Fibroblast of lung (primary cell): ENCODE data around the gene PRPH. TPM values are rescaled to one million over a fixed set of nuclear protein-coding genes. Genes with fewer than 3 reads are reported as not detected.
"Not testable (repeated sequence)": the region's sequence is repeated elsewhere in the genome, so short reads cannot be mapped to it uniquely, and the experiment has no call there.

ENCODE experiments used
- DNase-seq, 2 donors: peaks; one replicate each; pipeline versions ENCODE4 v3.0.0 to v3.0.0-alpha.2; 2010; ENCODE audit warnings: low read depth in 2 of 2
- H2AFZ ChIP-seq: 2 replicates; pipeline ENCODE4 v1.5.1; 2012; ENCODE audit warnings: low read length, control low read depth, inconsistent platforms
- H3K27ac ChIP-seq: 2 replicates; pipeline ENCODE4 v1.5.1; 2011; ENCODE audit warnings: low read length, control low read depth; ENCODE audit not compliant: insufficient read depth
- H3K27me3 ChIP-seq: 2 replicates; pipeline ENCODE4 v1.5.1; 2011; ENCODE audit warnings: mild to moderate bottlenecking, low read length; ENCODE audit not compliant: control insufficient read depth, insufficient read depth
- H3K36me3 ChIP-seq: 2 replicates; pipeline ENCODE4 v1.5.1; 2011; ENCODE audit warnings: low read length; ENCODE audit not compliant: control insufficient read depth, insufficient read depth
- H3K4me1 ChIP-seq: 2 replicates; pipeline ENCODE4 v1.5.1; 2011; ENCODE audit warnings: low read length; ENCODE audit not compliant: control insufficient read depth, insufficient read depth; ENCODE audit errors: extremely low read depth
- H3K4me2 ChIP-seq: 2 replicates; pipeline ENCODE4 v1.5.1; 2011; ENCODE audit warnings: low read length, control low read depth; ENCODE audit not compliant: insufficient read depth; ENCODE audit errors: extremely low read depth
- H3K4me3 ChIP-seq, 4 experiments: fragments of 200-600 bp in 1 of 4; sonication (generic) in 1 of 4; replicated peaks in 1 of 4; 2 replicates each; pipeline ENCODE4 v1.5.1; 2011 to 2016; ENCODE audit warnings: low read length in 4 of 4, low read depth in 3 of 4, mild to moderate bottlenecking in 3 of 4, control low read depth in 2 of 4, inconsistent platforms in 1 of 4, mixed read lengths in 1 of 4; ENCODE audit not compliant: insufficient read depth in 1 of 4; ENCODE audit errors: control extremely low read depth in 1 of 4
- H3K79me2 ChIP-seq: 2 replicates; pipeline ENCODE4 v1.5.1; 2012; ENCODE audit warnings: mild to moderate bottlenecking, low read length, inconsistent platforms; ENCODE audit not compliant: control insufficient read depth, insufficient read depth
- H3K9ac ChIP-seq: 2 replicates; pipeline ENCODE4 v1.5.1; 2011; ENCODE audit warnings: mild to moderate bottlenecking, low read length, control low read depth; ENCODE audit not compliant: insufficient read depth
- H3K9me3 ChIP-seq: 2 replicates; pipeline ENCODE4 v1.5.1; 2012; ENCODE audit warnings: low read depth, low read length; ENCODE audit not compliant: control insufficient read depth, insufficient read depth
- H4K20me1 ChIP-seq: 2 replicates; pipeline ENCODE4 v1.5.1; 2011; ENCODE audit warnings: low read length; ENCODE audit not compliant: control insufficient read depth, insufficient read depth; ENCODE audit errors: extremely low read depth
- EZH2 ChIP-seq: IDR thresholded peaks from 2 replicates; pipeline ENCODE4 v1.5.1; 2012; ENCODE audit warnings: low read length, control low read depth, mild to moderate bottlenecking; ENCODE audit errors: missing control alignments
- polyA minus RNA-seq: library from RNA; depleted of rRNA, polyadenylated mRNA; stranded (reverse); fragments of >200 nt; gene quantifications from 2 replicates; pipeline ENCODE4 v1.2.3, GENCODE V29; 2011; ENCODE audit warnings: low replicate concordance
- polyA plus RNA-seq, 2 donors: library from polyadenylated mRNA; depleted of rRNA in 1 of 2; stranded (reverse) in 1 of 2; unstranded in 1 of 2; fragments of >200 nt; gene quantifications; 2 replicates each; pipeline ENCODE4 v1.2.1, GENCODE V29; 2011 to 2012; ENCODE audit warnings: missing spikeins in 1 of 2
- total RNA-seq: library from RNA; depleted of rRNA; stranded (reverse); fragments of >200 nt; gene quantifications from 2 replicates; pipeline ENCODE4 v1.2.1, GENCODE V29; 2014
- TF ChIP-seq, protein P1 (sequence below), 2 donors: IDR thresholded peaks in 1 of 2; conservative IDR thresholded peaks in 1 of 2; 1 replicate in 1 of 2; 2 replicates in 1 of 2; pipeline ENCODE4 v1.5.1; 2011 to 2012; ENCODE audit warnings: low read length in 2 of 2, control low read depth in 1 of 2, inconsistent platforms in 1 of 2, low read depth in 1 of 2, mild to moderate bottlenecking in 1 of 2

The PRPH gene
- total RNA-seq (0.26 and 0.50 TPM in 2 replicates), polyA plus RNA-seq (0.06 and 0.49 TPM in 2 replicates), polyA minus RNA-seq (0.70 TPM in 1 of 2 replicates, not detected in the other)
- polyA plus RNA-seq (2012): 0.75 TPM in 1 of 2 replicates, not detected in the other

DNA sequence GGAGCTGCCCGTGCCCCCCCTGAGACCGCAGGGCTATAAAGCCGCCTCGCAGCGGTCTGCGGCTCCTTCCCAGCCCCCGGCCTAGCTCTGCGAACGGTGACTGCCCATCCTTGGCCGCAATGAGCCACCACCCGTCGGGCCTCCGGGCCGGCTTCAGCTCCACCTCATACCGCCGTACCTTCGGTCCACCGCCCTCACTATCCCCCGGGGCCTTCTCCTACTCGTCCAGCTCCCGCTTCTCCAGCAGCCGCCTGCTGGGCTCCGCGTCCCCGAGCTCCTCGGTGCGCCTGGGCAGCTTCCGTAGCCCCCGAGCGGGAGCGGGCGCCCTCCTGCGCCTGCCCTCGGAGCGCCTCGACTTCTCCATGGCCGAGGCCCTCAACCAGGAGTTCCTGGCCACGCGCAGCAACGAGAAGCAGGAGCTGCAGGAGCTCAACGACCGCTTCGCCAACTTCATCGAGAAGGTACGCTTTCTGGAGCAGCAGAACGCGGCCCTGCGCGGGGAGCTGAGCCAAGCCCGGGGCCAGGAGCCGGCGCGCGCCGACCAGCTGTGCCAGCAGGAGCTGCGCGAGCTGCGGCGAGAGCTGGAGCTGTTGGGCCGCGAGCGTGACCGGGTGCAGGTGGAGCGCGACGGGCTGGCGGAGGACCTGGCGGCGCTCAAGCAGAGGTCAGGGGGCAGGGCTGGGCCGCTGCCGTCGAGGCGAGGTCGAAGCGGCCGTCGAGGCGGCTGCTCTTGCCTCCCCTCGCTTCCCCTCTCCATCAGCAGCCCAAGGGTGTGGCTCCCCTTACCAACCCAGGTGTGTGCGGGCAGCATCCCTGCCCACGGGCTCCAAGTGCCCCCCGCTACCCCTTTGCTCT, at the start of gene PRPH:
PRPH (plus strand) TSS at position 66 of the 855 bp plus-strand sequence; CDS start at position 120, 54 bp downstream.
- Histone ChIP-seq H2AFZ (no peak within 1 kb of the TSS), H3K9ac (no peak within 1 kb of the TSS), H3K4me1 (no peaks in the 10 kb centered on the region), H3K27ac (no peak within 1 kb of the TSS), H3K36me3 (no peaks in the 10 kb centered on the region), H3K4me3 (no peak within 1 kb of the TSS), H3K79me2 (no peaks in the 10 kb centered on the region), H4K20me1 (no peaks in the 10 kb centered on the region), H3K4me2 (no peak within 1 kb of the TSS), H3K9me3 (no peaks in the 10 kb centered on the region), H3K27me3 (peaks cover 27% of the 10 kb centered on the region)
- DNase-seq: no peak
- TF ChIP-seq EZH2: no peak
- TF ChIP-seq, protein P1, sequence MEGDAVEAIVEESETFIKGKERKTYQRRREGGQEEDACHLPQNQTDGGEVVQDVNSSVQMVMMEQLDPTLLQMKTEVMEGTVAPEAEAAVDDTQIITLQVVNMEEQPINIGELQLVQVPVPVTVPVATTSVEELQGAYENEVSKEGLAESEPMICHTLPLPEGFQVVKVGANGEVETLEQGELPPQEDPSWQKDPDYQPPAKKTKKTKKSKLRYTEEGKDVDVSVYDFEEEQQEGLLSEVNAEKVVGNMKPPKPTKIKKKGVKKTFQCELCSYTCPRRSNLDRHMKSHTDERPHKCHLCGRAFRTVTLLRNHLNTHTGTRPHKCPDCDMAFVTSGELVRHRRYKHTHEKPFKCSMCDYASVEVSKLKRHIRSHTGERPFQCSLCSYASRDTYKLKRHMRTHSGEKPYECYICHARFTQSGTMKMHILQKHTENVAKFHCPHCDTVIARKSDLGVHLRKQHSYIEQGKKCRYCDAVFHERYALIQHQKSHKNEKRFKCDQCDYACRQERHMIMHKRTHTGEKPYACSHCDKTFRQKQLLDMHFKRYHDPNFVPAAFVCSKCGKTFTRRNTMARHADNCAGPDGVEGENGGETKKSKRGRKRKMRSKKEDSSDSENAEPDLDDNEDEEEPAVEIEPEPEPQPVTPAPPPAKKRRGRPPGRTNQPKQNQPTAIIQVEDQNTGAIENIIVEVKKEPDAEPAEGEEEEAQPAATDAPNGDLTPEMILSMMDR (conservative IDR thresholded peaks at IDR 0.05 in 1 of 2, IDR thresholded peaks at IDR 0.05 in 1 of 2; ENCODE audit: low read depth in 1 of 2, low read length in 2 of 2): no peak

DNA sequence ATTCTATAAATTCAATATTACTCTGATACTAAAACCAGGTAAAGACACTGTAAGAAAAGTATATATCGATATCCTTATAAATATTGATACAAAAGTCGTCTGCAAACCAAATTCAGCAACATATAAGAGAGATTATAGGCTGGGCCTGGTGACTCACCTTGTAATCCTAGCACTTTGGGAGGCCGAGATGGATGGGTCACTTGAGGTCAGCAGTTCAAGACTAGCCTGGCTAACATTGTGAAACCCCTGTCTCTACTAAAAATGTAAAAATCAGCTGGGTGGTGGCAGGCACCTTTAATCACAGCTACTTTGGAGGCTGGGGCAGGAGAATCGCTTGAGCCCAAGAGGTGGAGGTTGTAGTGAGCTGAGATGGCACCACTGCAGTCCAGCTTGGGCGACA, 43.6 kb upstream of the PRPH start:
- no peak overlapping the region for H3K27ac ChIP-seq
- no peaks in the 10 kb centered on the region for H3K27me3 ChIP-seq
- no peaks in the 10 kb centered on the region for H3K9me3 ChIP-seq
- no peak overlapping the region for H3K4me3 ChIP-seq
- no peak for DNase-seq
- TF ChIP-seq, protein P1 (conservative IDR thresholded peaks at IDR 0.05 in 1 of 2, IDR thresholded peaks at IDR 0.05 in 1 of 2; ENCODE audit: low read depth in 1 of 2, low read length in 2 of 2): no peak
- no peak for TF ChIP-seq EZH2
- no peaks in the 10 kb centered on the region for H3K79me2 ChIP-seq
- H3K9ac ChIP-seq: no peak overlapping the region
- H4K20me1 ChIP-seq: no peaks in the 10 kb centered on the region
- H3K4me1 ChIP-seq: no peaks in the 10 kb centered on the region
- no peaks in the 10 kb centered on the region for H3K36me3 ChIP-seq
- H2AFZ ChIP-seq: no peak overlapping the region
- no peak overlapping the region for H3K4me2 ChIP-seq

- no peak overlapping the region for H3K9ac ChIP-seq
- H4K20me1 ChIP-seq: no peaks in the 10 kb centered on the region
- no peak overlapping the region for H3K4me2 ChIP-seq
- H3K4me3 ChIP-seq: no peak overlapping the region
- no peaks in the 10 kb centered on the region for H3K4me1 ChIP-seq
- H3K79me2 ChIP-seq: no peaks in the 10 kb centered on the region
- H2AFZ ChIP-seq: no peak overlapping the region
- no peaks in the 10 kb centered on the region for H3K36me3 ChIP-seq
- TF ChIP-seq, protein P1 (conservative IDR thresholded peaks at IDR 0.05 in 1 of 2, IDR thresholded peaks at IDR 0.05 in 1 of 2; ENCODE audit: low read depth in 1 of 2, low read length in 2 of 2): no peak
- TF ChIP-seq EZH2: no peak
- peak in 1 of 2 donors; percentile 72 for DNase-seq
- H3K27ac ChIP-seq: no peak overlapping the region
- no peaks in the 10 kb centered on the region for H3K9me3 ChIP-seq
- no peaks in the 10 kb centered on the region for H3K27me3 ChIP-seq
Measured at GRCh38 chr12:49253033-49253623, 41.8 kb upstream of the PRPH start.

DNA sequence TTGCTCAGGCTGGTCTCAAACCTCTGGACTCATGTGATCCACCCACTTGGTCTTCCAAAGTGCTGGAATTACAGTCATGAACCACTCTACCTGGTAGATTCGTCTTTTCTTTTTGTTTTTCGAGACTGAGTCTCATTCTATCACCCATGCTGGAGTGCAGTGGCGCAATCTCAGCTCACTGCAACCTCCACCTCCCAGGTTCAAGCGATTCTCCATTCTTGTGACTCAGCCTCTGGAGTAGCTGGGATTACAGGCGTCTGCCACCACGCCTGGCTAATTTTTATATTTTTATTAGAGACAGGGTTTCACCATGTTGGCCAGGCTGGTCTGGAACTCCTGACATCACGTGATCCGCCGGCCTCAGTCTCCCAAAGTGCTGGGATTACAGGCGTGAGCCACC, 39.5 kb upstream of the PRPH start:
- not testable (repeated sequence) for H3K9me3 ChIP-seq, H3K36me3 ChIP-seq, H3K27me3 ChIP-seq, H3K4me3 ChIP-seq, H4K20me1 ChIP-seq, H3K79me2 ChIP-seq, H2AFZ ChIP-seq, DNase-seq, H3K9ac ChIP-seq, H3K27ac ChIP-seq, H3K4me2 ChIP-seq, H3K4me1 ChIP-seq
